HL-60 (cell line): ENCODE results near the gene REXO4.
A peak's percentile ranks its signal among the peaks of the same experiment; 100 is the strongest.
"Not testable (repeated sequence)": the region's sequence is repeated elsewhere in the genome, so short reads cannot be mapped to it uniquely, and the experiment has no call there.

ENCODE experiments used
- DNase-seq, 2 experiments: peaks; one replicate each; pipeline ENCODE4 v3.0.0-alpha.2; 2010 to 2020; ENCODE audit warnings: low read depth in 1 of 2, low spot score in 1 of 2
- H3K27ac ChIP-seq: fragments of 250-450 bp; sonication (Bioruptor Pico); replicated peaks from 2 replicates; pipeline ENCODE4 v1.5.1; 2020; ENCODE audit warnings: mild to moderate bottlenecking, moderate library complexity
- H3K27me3 ChIP-seq: fragments of 250-450 bp; sonication (Bioruptor Pico); 2 replicates; pipeline ENCODE4 v1.5.1; 2021; ENCODE audit warnings: mild to moderate bottlenecking, moderate library complexity; ENCODE audit not compliant: insufficient read depth, poor library complexity, severe bottlenecking
- H3K4me3 ChIP-seq: replicated peaks from 2 replicates; pipeline ENCODE4 v1.5.1; 2011; ENCODE audit warnings: mild to moderate bottlenecking, control low read depth, low read length; ENCODE audit not compliant: insufficient read depth
- GABPA ChIP-seq: IDR thresholded peaks from 2 replicates; pipeline ENCODE4 v1.6.1; 2012; ENCODE audit warnings: low read depth
- POLR2AphosphoS5 ChIP-seq: IDR thresholded peaks from 2 replicates; pipeline ENCODE4 v1.6.1; 2012; ENCODE audit warnings: low read depth
- SPI1 ChIP-seq: IDR thresholded peaks from 2 replicates; pipeline ENCODE4 v1.6.1; 2012; ENCODE audit warnings: low read depth, mild to moderate bottlenecking, borderline replicate concordance
- TF ChIP-seq, protein P1 (sequence below): IDR thresholded peaks from 2 replicates; pipeline ENCODE4 v1.6.1; 2012; ENCODE audit warnings: low read depth; ENCODE audit not compliant: insufficient replicate concordance
- TF ChIP-seq, protein P2 (sequence below): IDR thresholded peaks from one replicate; pipeline ENCODE4 v1.5.1; 2011; ENCODE audit warnings: low read length, control low read depth, inconsistent platforms; ENCODE audit not compliant: insufficient read depth

REXO4 gene

DNA sequence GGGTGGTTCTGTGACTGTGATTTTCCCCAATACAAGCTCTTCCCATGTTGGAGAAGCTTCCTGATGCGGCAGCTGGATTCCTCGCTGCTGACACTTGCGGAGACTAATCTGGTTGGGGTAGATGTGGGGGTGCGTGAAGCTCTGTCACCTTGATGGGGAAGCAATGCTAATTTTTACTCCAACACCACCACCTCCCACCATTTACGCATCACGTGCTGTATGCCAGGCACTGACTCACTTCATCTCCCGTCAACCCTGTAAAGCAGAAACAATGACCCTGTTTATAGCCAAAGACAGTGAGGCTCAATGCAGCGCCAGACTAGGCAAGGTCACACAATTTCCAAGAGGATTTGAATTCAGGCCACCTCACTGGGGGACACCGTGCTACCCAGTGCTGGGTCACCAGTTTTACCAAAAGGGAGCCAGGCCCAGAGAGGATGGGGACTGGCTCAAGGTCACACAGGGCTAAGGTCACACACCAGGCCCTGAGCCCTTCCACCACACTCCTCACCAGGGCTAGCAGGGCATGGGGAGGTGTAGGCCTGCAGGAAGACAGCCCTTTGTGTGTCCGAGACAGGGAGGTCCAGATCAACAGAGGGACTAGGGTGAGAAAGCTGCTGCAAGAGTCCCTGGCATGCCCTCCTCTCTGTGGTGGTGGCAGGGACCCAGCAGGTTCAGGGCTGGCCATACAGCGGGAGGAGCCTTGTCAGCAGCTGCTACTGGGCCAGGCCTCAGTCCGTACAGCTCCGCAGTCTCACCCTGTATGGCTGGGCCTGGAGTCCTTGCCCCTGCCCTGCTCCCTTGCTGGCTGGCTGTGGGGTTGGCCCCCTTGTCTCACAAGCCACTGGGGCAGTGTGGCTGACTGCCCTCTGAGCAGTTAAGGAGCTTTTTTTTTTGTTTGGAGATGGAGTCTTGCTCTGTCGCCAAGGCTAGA lies 38.4 kb downstream of the REXO4 start:
- Histone ChIP-seq H3K4me3 (no peak overlapping the region), H3K27ac (no peak overlapping the region), H3K27me3 (no peaks in the 10 kb centered on the region)
- TF ChIP-seq, protein P1, sequence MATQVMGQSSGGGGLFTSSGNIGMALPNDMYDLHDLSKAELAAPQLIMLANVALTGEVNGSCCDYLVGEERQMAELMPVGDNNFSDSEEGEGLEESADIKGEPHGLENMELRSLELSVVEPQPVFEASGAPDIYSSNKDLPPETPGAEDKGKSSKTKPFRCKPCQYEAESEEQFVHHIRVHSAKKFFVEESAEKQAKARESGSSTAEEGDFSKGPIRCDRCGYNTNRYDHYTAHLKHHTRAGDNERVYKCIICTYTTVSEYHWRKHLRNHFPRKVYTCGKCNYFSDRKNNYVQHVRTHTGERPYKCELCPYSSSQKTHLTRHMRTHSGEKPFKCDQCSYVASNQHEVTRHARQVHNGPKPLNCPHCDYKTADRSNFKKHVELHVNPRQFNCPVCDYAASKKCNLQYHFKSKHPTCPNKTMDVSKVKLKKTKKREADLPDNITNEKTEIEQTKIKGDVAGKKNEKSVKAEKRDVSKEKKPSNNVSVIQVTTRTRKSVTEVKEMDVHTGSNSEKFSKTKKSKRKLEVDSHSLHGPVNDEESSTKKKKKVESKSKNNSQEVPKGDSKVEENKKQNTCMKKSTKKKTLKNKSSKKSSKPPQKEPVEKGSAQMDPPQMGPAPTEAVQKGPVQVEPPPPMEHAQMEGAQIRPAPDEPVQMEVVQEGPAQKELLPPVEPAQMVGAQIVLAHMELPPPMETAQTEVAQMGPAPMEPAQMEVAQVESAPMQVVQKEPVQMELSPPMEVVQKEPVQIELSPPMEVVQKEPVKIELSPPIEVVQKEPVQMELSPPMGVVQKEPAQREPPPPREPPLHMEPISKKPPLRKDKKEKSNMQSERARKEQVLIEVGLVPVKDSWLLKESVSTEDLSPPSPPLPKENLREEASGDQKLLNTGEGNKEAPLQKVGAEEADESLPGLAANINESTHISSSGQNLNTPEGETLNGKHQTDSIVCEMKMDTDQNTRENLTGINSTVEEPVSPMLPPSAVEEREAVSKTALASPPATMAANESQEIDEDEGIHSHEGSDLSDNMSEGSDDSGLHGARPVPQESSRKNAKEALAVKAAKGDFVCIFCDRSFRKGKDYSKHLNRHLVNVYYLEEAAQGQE, result no peak
- no peak for TF ChIP-seq POLR2AphosphoS5
- no peak for DNase-seq

DNA sequence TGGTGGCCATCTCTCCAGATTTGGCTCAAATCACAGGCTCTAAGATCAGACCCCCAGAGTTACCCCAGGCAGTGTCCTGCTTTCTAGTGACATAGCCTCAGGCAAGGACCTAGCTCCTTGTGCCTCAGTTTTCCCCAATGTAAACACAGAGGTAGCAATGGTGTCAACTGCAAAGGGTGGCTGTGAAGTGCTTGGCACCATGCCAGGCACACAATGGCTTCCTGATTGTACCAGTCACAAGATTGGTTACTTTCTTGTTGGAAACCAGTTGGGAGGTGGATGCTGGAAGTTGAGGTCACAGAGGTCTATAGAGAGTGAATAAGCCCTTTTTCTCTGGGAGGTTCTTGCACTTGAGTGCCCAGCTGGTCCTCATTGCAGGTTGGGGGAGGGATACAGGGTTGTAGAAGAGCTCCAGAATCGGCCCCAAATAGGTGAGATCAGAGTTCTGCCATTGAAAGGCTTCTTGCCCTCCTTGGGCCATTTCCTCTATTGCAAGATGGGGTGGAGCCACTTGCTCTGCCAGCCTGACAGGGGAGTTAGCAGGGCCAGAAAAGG lies 39.3 kb downstream of the REXO4 start:
- Histone ChIP-seq H3K27me3 (no peaks in the 10 kb centered on the region), H3K27ac (no peak overlapping the region), H3K4me3 (no peak overlapping the region)
- DNase-seq, result peak in 1 of 2 experiments; percentile 35
- TF ChIP-seq, protein P1, result no peak
- TF ChIP-seq POLR2AphosphoS5 (no peak), SPI1 (no peak), GABPA (no peak)
- TF ChIP-seq, protein P2, sequence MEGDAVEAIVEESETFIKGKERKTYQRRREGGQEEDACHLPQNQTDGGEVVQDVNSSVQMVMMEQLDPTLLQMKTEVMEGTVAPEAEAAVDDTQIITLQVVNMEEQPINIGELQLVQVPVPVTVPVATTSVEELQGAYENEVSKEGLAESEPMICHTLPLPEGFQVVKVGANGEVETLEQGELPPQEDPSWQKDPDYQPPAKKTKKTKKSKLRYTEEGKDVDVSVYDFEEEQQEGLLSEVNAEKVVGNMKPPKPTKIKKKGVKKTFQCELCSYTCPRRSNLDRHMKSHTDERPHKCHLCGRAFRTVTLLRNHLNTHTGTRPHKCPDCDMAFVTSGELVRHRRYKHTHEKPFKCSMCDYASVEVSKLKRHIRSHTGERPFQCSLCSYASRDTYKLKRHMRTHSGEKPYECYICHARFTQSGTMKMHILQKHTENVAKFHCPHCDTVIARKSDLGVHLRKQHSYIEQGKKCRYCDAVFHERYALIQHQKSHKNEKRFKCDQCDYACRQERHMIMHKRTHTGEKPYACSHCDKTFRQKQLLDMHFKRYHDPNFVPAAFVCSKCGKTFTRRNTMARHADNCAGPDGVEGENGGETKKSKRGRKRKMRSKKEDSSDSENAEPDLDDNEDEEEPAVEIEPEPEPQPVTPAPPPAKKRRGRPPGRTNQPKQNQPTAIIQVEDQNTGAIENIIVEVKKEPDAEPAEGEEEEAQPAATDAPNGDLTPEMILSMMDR, result no peak

DNA sequence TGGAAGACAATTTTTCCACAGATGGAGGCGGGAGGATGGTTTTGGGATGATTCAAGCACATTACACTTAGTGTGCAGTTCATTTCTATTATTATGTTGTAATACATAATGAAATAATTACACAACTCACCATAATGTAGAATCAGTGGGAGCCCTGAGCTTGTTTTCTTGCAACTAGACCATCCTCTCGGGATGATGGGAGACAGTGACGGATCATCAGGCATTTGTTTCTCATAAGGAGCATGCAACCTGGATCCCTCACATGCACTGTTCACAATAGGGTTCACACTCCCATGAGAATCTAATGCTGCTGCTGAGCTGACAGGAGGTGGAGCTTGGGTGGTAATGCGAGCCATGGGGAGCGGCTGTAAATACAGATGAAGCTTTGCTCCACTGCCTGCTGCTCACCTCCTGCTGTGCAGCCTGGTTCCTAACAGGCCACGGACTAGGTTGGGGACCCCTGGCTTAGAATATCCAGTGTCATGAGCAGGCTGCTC lies 40.0 kb downstream of the REXO4 start:
- H3K27me3 ChIP-seq, result no peaks in the 10 kb centered on the region
- TF ChIP-seq GABPA (no peak), POLR2AphosphoS5 (no peak), SPI1 (no peak)
- TF ChIP-seq, protein P2, result no peak
- TF ChIP-seq, protein P1, result no peak
- DNase-seq, result no peak
- no peak overlapping the region for H3K4me3 ChIP-seq
- no peak overlapping the region for H3K27ac ChIP-seq

DNA sequence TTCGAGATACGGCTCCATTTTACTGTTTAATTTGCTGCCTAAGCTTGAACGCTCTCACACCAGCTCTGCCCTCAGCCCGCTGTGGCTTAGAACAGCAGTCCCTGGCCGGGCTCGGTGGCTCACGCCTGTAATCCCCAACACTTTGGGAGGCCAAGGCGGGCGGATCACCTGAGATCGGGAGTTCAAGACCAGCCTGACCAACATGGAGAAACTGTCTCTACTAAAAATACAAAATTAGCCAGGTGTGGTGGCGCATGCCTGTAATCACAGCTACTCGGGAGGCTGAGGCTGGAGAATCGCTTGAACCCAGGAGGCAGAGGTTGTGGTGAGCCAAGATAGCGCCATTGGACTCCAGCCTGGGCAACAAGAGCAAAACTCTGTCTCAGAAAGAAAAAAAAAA lies 40.5 kb downstream of the REXO4 start:
- not testable (repeated sequence) for DNase-seq, H3K27ac ChIP-seq, H3K27me3 ChIP-seq, H3K4me3 ChIP-seq
